Ureter (tissue), 1 donor: ENCODE measurements around the gene NAPEPLD. TPM values are rescaled to one million over a fixed set of nuclear protein-coding genes. Genes with fewer than 3 reads are reported as not detected.
"Not testable (repeated sequence)": the region's sequence is repeated elsewhere in the genome, so short reads cannot be mapped to it uniquely, and the experiment has no call there.

Experiments used
- DNase-seq: peaks from one replicate; pipeline ENCODE4 v3.0.0-alpha.2; 2020; ENCODE audit warnings: low spot score
- total RNA-seq: library from RNA; stranded (reverse); gene quantifications from one replicate; pipeline ENCODE4 v1.2.4, GENCODE V29; 2023
- donor health status: DM: yes; HTN: yes; CAD: no.

NAPEPLD gene
- total RNA-seq, 1 donor from 2014 or later, result 14.7 TPM

DNA sequence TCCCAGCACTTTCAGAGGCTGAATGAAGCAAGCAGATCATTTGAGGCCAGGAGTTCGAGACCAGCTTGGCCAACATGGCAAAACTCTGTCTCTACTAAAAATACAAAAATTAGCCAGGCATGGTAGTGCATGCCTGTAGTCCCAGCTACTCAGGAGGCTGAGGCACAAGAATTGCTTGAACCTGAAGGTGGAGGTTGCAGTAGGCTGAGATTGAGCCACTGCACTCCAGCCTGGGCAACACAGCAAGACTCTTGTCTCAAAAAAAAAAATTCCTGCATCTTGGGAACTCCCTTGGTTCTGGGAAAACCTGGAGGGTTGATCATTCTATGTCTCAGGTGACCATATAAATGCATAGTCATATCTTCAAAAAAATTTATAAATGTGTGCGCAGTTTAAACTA lies 4.1 kb downstream of the NAPEPLD start:
- not testable (repeated sequence) for DNase-seq

DNA sequence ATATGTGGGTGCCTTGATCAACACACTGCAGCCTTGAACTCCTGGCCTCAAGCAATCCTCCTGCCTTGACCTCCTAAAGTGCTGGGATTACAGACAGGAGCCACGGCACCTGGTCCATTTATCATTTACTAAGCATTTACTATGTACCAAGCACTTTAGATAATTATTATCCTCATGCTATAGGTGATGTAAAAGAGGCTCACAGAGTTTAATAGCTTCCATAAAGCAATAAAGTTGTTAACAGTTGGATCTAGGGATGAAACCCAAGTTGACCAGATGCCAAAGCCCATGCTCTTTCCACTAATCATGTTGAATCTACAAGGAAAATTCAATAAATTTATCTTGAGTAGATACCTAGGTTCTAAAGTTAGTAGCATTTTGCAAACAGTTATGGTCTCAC lies 5.0 kb downstream of the NAPEPLD start:
- DNase-seq, result no peak

DNA sequence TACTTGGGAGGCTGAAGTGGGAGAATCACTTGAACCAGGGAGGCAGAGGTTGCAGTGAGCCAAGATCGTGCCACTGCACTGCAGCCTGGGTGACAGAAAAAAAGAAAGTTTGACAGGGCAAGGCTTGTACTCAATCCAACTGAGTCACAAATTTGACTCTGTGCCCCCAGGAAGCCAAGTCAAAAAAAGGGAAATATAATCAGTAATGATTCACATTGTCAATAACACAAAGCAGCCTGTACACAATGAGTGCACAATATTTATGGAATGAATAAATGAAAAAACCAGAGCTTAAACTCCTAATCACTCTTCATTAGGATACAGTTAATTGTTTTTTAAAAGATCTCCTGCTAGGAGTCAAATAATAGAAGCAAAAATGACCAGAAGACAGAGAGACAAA lies 6.4 kb downstream of the NAPEPLD start:
- no peak for DNase-seq

DNA sequence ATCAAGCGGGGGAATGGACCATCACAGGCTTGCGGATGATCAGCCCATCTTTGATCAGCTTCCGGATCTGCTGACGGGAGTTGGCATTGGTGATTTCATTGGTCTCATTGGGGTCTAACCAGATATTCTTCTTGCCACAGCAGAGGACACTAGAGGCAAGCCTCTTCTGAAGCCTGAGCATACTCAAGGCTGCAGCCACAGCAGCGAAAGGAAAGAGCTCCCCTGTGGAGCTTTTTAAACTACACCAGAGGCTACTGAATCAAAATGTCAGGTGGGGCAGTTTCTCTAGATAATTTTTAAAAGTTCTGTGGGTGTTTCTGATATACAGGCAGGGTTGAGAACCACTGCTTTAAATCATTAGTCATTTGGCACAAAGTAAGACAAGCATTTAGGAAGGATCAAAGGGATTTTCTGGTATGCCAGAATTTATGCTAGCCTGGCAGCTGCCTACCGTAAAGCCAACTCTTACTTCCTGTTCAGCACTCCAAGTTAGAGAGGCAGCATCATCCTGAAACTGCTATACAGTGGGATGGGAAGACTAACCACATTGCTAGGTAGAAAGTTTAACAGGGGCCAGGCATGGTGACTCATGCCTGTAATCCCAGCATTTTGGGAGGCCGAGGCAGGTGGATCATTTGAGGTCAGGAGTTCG lies 7.0 kb downstream of the NAPEPLD start:
- no peak for DNase-seq

DNA sequence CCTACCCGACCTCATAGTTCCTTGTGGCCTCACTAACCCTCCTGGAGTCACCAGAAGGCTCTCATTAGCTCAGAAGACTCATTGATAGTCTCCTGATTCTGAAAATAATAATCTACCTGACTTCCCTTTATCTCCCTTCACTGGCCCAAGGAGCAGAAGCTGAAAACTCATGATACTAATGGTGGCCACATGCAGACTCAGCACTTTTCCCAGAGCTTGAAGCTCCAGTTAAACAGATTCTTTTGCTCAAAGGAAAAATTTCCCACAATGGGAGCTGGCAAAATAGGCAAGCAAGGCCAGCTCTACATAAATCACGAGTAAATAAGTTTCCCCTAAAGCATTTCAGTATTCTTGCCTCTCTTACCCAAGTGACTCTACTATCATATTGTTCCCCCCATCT lies 8.2 kb downstream of the NAPEPLD start:
- DNase-seq, result no peak

DNA sequence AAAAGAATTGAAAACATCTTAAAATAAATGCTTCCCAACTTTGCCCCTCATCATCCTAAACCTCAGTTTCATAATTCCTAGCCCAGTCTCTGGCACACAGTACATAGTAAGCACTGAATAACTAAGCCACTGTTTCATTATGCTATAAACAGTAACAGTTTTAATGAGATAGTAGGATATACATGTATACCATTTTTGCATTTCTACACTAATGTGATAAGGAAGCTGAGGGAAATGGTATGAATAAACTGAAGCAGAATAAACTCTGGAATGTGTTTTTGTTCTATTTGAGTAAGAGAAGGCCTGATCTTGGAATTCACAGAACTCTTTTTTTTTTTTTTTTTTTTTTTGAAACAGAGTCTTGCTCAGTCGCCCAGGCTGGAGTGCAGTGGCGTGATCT lies 8.8 kb downstream of the NAPEPLD start:
- no peak for DNase-seq

DNA sequence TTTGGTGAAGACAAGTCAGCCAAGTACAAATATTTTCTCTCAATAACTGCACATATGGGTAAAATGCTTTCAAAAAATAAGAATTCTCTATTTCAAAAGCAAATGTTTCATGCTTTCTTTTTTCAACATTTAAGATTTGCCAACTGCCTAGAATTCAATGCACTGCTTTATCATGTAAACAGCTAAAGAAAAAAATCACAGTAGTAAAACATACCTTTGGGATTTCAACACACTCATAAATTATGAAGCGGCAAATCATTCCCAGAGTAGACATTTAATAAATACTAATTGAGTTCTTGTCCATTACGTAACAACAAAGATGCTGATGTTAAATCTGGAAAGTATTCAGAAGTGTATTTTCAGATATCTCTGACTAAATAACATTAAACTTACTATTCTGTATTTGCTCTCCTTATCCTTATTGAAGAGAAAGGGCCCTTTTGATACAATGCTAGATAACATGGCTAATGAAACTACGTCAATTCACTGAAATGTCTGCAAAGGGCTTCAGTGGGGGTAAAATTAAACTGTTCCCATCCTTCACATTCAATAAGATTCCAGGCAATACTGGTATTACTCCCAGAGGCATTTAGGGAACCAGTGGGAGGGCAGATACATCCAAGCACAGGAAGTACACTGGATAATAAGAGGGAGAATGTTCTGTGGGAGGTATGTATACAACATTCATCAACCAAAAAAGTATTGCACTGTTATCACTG lies 13.9 kb downstream of the NAPEPLD start:
- no peak for DNase-seq

DNA sequence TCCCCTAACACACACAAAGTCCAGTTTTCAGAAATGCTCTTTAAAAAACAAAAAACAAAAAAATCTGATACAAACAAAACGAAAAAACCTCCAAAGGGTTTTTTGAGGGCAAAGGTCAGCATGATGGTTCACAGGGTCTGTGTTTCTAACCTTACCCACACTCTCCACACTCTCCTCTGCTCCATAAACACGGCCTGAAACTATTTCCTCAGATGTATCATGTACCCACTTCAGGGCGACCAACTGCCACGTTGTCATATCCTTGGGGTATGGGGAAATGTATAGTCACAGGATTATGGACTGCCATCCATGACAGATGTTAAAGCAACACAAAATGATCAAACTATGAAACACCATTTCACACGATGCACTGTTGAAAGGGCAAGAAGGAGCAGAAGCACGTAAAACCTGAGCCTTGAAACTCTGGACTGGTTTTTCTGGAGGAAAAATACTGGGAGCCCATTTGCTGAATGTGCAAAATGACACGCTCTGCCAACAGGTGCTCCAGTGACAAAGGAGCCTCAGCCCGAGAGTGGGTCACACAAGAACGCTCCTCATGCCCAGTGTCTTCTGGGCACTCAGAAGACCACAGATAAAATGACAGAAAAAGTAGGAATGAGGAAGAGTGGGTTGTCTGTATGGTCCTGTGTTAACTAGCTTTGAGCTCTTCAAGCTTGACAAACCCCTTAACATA lies 15.8 kb downstream of the NAPEPLD start:
- no peak for DNase-seq

DNA sequence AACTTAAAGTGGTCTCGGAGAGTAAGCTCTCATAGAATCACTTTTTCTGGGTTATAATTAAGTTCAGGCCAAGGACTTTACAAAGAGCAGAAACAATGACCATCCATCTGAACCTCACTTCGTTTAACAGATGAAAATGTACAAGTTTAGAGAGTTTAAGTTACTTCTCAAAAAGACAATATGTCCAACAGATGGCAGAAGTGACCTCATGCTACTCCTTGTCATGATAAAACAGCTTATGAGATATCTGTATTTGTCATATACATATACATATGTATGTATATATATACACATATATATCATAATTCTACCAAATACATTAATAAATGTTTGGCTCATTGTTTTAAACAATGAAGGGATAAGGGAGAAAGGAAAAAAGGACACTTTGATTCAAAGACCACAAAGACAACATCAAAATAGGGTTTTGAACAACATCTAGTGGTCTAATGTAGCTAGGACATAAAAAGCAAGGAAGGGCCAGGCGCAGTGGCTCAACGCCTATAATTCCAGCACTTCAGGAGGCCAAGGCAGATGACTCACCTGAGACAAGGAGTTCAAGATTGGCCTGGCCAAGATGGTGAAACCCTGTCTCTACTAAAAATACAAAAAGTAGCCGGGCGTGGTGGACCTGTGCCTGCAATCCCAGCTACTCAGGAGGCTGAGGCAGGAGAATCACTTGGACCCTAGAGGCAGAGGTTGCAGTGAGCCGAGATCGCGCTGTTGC lies 17.8 kb downstream of the NAPEPLD start:
- DNase-seq, result no peak

DNA sequence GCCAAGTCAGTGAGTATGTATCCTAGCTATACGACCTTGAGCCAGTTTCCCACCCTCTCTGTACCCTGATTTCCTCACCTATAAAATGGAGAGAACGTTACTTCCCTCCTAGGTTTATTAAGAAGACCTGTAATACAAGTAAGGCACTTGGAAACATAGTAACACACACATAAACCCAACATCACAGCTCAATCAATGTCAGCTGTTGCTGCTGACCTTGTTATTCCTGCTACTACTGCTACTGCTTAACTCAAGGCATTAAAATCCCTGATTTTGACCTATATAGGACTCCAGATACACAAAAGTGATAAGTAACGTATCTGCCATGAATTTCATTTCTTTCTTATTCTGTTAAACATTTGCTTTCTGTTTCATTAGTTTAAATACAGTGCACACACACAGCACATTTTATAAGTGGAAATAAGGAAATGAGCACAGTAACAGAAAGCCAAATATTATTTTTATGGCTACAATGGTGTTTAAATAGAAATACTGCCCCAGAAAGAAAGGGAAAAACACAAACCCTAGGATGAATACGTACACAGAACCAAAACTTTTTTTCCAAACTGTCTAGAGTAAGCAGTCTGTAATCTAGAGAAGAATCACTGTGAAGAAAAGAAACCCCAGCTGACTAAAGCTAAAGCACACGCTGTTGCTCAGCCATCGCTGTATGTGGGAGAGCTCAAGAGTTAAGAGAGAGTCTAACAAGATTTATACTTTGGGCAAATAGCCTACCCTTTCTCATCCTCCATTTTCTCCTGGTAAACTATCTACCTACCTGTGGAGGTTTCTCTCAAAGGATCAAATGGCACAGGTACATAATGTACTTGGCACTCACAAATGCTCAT lies 19.0 kb downstream of the NAPEPLD start:
- DNase-seq, result no peak

DNA sequence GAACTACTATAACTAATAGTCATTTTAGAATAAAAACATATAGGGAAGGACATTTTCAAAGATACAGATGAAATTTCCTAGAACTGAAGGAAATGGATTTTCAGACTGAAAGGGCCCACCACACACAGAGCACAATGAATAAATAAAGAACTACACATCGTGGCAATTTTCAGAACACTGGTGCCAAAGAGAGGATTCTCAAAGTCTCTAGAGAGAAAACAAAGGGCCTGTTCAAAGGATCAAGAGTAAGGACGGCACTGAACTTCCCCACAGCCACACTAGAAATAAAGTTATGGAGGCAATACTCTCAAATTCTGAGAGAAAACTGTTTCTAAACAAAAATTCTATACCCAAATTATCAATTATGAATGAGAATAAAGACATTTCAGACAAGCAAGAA lies 21.9 kb downstream of the NAPEPLD start:
- DNase-seq, result no peak

DNA sequence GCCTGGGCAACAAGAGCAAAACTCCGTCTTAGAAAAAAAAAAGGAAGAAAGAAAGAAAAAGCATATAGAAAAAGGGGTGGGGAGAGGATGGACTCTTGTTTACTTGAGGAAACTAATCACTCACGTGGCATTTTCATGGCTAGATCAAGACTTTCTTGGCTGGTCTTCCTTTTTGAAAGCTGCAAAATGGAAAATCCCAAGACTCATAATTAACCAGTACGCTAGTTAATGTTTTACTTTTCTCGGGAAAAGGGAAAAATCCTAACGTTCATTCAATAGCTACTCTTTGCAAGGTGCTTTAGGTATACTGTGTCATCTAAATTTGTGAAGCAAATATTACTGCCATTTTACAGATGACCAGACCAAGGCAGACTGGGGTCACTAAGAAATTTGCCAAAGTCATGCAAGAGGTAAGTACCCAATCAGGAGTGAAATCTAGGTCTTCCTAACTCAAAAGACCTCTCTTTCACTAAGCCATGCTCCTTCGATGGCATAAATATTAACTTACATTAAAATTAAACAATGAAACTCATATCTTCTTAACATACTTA lies 24.4 kb downstream of the NAPEPLD start:
- DNase-seq, result no peak

DNA sequence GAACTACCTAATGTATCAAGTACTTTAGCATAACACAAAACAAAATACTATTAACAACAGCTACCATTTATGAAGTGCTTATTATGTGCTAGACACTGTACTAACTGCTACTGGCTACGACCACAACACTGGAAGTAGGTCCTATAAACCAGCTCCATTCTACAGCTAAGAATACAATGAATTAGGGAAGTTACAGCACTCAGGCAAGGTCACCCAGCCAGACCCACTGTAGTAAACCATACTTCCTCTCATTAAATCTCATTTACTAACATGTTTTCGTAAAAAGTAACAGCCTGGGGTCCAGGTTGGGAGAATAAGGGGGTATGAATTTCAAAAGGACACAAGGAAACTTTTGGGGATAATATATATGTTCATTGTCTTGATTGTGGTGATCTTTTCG lies 25.4 kb downstream of the NAPEPLD start:
- DNase-seq, result no peak

DNA sequence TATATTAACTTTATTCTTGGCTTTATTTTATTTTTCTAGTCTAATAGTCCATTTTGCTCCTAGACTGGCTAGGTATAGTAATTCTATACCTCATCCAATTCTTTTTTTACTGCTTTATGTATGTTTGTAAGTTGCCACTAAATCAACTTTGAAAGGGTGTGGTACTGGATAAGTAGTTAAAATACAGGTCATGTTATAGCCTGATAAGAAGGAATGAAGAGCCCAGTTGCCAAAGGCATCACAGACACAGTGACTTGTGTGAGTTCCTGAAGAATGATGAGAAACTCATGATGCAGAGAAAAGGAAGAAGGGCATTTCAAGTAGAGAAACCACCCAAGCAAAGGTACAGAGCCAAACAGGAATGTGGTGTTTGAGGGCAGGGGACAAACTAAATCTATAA lies 27.3 kb downstream of the NAPEPLD start:
- no peak for DNase-seq

DNA sequence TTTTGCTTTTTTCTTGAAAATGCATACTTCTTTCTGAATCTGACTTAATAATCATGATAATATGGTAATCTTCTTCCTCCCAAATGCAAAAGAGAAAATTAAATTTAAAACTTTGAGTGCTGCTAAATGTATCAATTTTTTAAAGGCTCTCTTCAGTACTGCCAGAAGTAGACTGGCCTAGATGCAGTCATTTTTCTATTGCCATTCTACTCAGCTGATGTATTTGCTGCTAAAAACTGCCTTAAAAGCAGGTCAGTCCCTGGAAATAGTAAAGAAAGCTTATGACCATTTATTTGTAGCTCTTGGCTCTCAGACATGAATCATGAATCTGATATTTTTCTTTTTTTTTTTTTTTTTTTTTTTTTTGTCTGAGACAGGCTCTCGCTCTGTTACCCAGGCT lies 28.5 kb downstream of the NAPEPLD start:
- no peak for DNase-seq

DNA sequence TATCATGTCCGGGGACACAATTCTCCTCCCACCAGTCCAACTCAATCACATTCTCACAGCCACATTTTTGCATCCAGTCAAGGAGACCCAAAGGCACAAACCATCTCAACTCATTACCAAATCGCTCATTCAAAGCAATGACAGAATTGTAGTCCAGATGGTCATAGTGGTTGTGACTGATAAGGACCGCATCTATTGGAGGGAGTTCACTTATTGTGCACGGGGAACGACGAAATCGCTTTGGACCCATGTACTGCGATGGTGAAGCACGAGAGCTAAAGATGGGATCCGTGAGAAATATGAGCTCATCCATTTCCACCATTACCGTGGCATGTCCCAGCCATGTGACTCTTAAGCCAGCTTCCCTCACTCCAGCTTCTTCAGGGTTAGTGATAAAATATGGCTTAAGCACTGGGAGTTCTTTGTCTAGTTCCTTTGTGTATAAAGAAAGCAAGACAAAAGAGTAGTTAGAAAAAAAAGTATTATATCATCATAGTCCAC lies 29.1 kb downstream of the NAPEPLD start:
- no peak for DNase-seq

DNA sequence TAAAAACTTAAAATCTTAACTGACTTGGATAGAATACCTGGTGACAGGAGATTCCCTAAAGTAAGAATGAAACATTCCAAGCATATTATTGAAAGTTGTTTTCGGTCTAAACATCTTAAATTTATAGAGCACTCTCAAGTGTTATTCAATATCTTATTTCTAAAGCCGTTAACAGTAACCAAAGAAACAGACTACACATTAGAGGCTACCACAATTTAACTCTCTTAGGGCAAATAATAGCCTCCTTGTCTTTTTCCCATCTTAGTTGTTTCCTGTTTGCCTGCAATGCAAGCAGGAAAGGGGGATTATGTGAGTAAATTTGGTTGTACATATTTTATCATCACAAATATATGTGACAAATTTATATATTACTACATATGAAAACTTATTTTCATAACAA lies 31.4 kb downstream of the NAPEPLD start:
- no peak for DNase-seq

DNA sequence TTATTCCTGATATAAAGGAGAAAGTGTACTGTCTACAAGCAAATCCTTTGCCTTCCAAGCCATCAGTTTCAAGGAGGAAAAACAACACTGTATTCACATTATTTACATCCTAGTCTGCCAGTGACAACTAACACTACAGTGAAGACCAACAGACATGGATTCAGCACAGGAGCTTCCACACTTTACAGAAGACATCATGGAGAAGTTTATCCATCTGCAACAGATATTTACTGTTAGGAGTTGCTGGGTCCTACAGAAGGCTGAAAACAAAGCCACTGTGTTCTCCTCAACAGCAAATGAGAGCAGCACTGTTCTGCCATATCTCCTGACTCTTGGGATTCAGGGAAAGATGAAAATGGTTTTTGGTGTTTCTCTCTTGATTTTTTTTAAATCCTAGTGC lies 31.9 kb downstream of the NAPEPLD start:
- no peak for DNase-seq

DNA sequence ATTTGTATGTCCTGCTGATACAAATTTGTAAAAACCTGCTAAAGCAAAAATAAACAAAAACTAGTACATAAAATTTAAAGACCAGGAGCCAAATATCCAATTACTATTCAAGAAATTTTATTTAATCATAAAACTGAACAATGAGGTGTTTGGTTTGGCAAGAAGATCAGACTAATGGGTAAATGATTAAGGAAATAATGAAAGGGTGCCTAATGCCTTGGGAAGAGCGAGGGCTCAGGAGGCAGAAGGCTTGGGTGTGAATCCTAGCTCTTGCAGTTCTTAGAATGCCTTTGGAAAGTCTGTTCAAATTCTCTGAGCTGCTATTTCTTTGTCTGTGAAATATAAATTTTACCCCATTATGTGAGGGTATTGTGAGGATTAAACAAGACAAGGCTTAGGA lies 32.4 kb downstream of the NAPEPLD start:
- no peak for DNase-seq

DNA sequence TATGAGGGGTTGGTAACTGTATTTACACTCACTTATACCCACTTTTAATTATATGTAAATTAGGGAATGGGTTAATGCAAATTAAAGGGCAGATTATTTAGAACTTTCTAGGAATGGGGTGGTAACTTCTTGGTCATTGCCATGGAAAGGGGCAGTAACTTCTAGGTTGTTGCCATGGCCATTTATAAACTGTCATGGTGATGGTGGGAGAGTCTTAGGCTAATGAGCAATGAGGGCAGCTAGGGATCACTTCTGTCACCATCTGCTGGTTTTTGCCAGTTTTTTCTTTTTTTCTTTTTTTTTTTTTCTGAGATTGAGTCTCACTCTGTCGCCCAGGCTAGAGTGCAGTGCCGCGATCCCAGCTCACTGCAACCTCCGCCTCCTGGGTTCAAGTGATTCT lies 33.1 kb downstream of the NAPEPLD start:
- DNase-seq, result no peak

DNA sequence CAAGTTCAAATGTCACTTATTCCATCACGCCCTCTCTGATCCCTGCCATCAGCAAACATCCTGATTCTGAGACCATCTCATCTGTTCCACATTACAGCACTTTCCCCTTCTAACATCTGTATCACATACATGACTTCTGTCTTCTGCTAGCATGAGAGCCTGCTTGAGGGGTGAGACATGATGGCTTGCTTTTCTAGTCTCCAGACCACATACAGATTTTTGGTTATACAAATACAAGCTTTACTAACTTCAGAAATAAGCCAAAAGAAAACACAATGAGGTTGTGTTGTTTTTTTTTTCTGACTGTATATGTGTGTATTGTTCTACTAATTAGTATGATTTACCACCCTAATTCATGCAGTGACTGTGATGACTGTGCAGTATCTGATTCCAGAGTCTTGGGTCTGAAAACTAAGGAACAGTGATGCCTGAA lies 34.3 kb downstream of the NAPEPLD start:
- DNase-seq, result no peak
